Measurements from ENCODE around the gene STK26.

- TF ChIP-seq CTCF (IDR thresholded peaks at IDR 0.05 in 4 of 5, conservative IDR thresholded peaks at IDR 0.05 in 1 of 5) = no peak
- no peak for TF ChIP-seq POLR2A (IDR thresholded peaks at IDR 0.05)
These were observed 22.0 kb upstream of the STK26 start for GRCh38 chrX:132001127-132001526.

Data from gastrocnemius medialis (tissue), 4 donors.